ENCODE results near the gene C17orf107.

DNA sequence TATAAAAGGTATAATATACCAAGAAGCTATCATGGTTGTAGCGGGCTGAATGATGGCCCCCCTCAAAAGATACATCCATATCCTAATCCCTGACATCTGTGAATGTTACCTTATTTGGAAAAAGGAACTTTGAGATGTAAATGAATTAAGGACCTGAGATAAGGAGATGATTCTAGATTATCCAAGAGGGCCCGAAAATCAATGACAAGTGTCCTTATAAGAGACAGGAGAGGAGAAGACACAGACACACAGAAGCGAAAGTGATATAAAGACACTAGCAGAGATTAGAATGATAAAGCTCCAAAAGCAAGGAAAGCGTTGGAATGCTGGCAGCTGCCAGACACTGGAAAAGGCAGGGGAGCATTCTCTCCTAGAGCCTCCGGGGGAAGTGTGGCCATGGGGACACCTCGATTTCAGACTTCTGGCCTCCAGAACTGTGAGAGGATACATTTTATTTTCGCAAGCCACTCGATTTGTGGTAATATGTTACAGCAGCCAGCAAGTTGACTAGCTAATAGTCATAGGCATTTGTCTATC lies 20.2 kb downstream of the C17orf107 start:
- TF ChIP-seq RAD21 (conservative IDR thresholded peaks at IDR 0.05), result no peak
- TF ChIP-seq SMC3 (conservative IDR thresholded peaks at IDR 0.05; ENCODE audit: poor library complexity), result no peak

All from neural cell (in vitro differentiated cells).